ENCODE measurements around the gene SLC9A9.

- no peak for TF ChIP-seq CTCF (IDR thresholded peaks at IDR 0.05; ENCODE audit: poor library complexity)
- no peak for TF ChIP-seq EZH2 (IDR thresholded peaks at IDR 0.05; ENCODE audit: borderline replicate concordance)
Measured at GRCh38 chr3:143295201-143296080, 552.8 kb downstream of the SLC9A9 start.
